HEK293T (cell line): ENCODE measurements around the gene TTC19.

Experiments used
- ARNT ChIP-seq: fragments of 450-650 bp; IDR thresholded peaks from 2 replicates; pipeline ENCODE4 v1.6.1; 2017; ENCODE audit warnings: mild to moderate bottlenecking
- ELF4 ChIP-seq: fragments of 450-650 bp; IDR thresholded peaks from 2 replicates; pipeline ENCODE4 v1.6.1; 2017; ENCODE audit warnings: antibody characterized with exemption
- FOXA1 ChIP-seq: fragments of 450-650 bp; IDR thresholded peaks from 2 replicates; pipeline ENCODE4 v1.6.1; 2016; ENCODE audit warnings: mild to moderate bottlenecking
- FOXK2 ChIP-seq: fragments of 450-650 bp; IDR thresholded peaks from 2 replicates; pipeline ENCODE4 v1.6.1; 2016; ENCODE audit warnings: mild to moderate bottlenecking
- HDGF ChIP-seq: fragments of 450-650 bp; IDR thresholded peaks from 2 replicates; pipeline ENCODE4 v1.6.1; 2017; ENCODE audit warnings: antibody characterized with exemption, borderline replicate concordance
- L3MBTL2 ChIP-seq: fragments of 450-650 bp; conservative IDR thresholded peaks from 2 replicates; pipeline ENCODE4 v1.6.1; 2016; ENCODE audit warnings: mild to moderate bottlenecking
- LEF1 ChIP-seq: fragments of 450-650 bp; IDR thresholded peaks from 2 replicates; pipeline ENCODE4 v1.6.1; 2017; ENCODE audit warnings: mild to moderate bottlenecking, borderline replicate concordance
- NFRKB ChIP-seq: fragments of 450-650 bp; IDR thresholded peaks from 2 replicates; pipeline ENCODE4 v1.6.1; 2016; ENCODE audit warnings: mild to moderate bottlenecking, moderate library complexity
- SP1 ChIP-seq: fragments of 450-650 bp; IDR thresholded peaks from 2 replicates; pipeline ENCODE4 v1.6.1; 2017
- SUZ12 ChIP-seq: fragments of 450-650 bp; IDR thresholded peaks from 2 replicates; pipeline ENCODE4 v1.6.1; 2016; ENCODE audit warnings: mild to moderate bottlenecking
- ZNF384 ChIP-seq: fragments of 450-650 bp; IDR thresholded peaks from 2 replicates; pipeline ENCODE4 v1.6.1; 2016

DNA sequence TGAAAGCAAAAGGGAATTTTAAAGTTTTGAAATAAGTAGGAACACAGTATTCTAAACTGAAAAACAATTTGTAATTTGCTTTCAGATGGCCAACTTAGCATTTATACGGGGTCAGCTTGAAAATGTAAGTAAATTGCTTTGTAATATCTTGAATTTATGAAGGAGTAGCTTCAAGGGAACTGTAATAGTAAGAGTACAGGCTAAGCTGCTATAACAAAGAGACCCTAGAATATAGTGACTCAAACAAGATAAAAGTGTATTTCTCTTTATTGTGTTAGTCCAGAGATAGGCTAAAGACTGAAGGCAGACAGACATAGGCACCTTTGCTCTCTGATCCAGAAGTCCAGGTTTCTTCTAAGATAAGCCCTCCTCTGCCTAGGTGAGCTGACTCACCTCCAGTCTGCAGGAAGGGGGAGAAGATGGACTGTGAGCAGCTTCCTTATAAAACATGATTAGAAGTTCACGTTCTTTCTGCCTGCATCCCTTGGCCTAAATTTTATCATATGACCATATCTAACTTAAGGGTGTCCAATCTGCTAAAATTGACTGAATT, 3.2 kb downstream of the TTC19 start:
- no peak for TF ChIP-seq FOXA1
- TF ChIP-seq ELF4 = no peak
- TF ChIP-seq LEF1 = no peak
- no peak for TF ChIP-seq NFRKB
- TF ChIP-seq ZNF384 = no peak
- no peak for TF ChIP-seq L3MBTL2
- no peak for TF ChIP-seq SUZ12
- TF ChIP-seq FOXK2 = no peak
- TF ChIP-seq SP1 = no peak
- no peak for TF ChIP-seq HDGF
- TF ChIP-seq ARNT = no peak
